Measurements from ENCODE around the gene SERPING1.

- no peak for TF ChIP-seq CTCF (IDR thresholded peaks at IDR 0.05)
- TF ChIP-seq POLR2A (IDR thresholded peaks at IDR 0.05) = no peak
Observed at GRCh38 chr11:57651408-57651807, 53.9 kb downstream of the SERPING1 start.

Measured in uterus (tissue), 2 donors.